H1 (cell line): ENCODE measurements around the gene RALGAPA2. TPM values are rescaled to one million over a fixed set of nuclear protein-coding genes. Genes with fewer than 3 reads are reported as not detected.

Experiments used
- ASH2L ChIP-seq: fragments of 200-600, 300-600 bp; sonication (generic); IDR thresholded peaks from one replicate; pipeline ENCODE4 v1.7.1; 2017; ENCODE audit warnings: low read length
- CBX5 ChIP-seq: fragments of 300-800, 300-1000 bp; sonication (generic); IDR thresholded peaks from 2 replicates; pipeline ENCODE4 v1.7.1; 2016; ENCODE audit warnings: antibody characterized with exemption, low read length, low read depth
- FOSL1 ChIP-seq: IDR thresholded peaks from 2 replicates; pipeline ENCODE4 v1.6.1; 2011; ENCODE audit warnings: mild to moderate bottlenecking, low read depth, low read length, moderate library complexity; ENCODE audit not compliant: insufficient read depth
- POLR2A ChIP-seq, 2 experiments: IDR thresholded peaks; 1 replicate in 1 of 2; 2 replicates in 1 of 2; pipeline ENCODE4 v1.6.1; 2011; ENCODE audit warnings: low read depth in 2 of 2, low read length in 2 of 2, mild to moderate bottlenecking in 2 of 2; ENCODE audit errors: control extremely low read depth in 1 of 2
- RFX5 ChIP-seq: IDR thresholded peaks from 2 replicates; pipeline ENCODE4 v1.6.1; 2011; ENCODE audit warnings: low read depth, low read length, improper control_type of control experiment, borderline replicate concordance
- TBP ChIP-seq: IDR thresholded peaks from 2 replicates; pipeline ENCODE4 v1.6.1; 2011; ENCODE audit warnings: low read depth, low read length, improper control_type of control experiment
- TEAD4 ChIP-seq: IDR thresholded peaks from 2 replicates; pipeline ENCODE4 v1.6.1; 2012; ENCODE audit warnings: low read depth, low read length, inconsistent platforms, mixed read lengths
- USF2 ChIP-seq: IDR thresholded peaks from 2 replicates; pipeline ENCODE4 v1.6.1; 2011; ENCODE audit warnings: low read length, improper control_type of control experiment
- polyA plus RNA-seq, 7 experiments: library from polyadenylated mRNA; depleted of rRNA in 3 of 7; stranded (reverse) in 5 of 7; unstranded in 2 of 7; fragments of >200 nt in 5 of 7; fragments of 200-250 nt in 2 of 7; gene quantifications; 1 replicate in 5 of 7; 2 replicates in 1 of 7; 4 replicates in 1 of 7; pipeline versions ENCODE4 v1.2.1 to v1.2.3, GENCODE V29; 2011 to 2013; ENCODE audit warnings: missing spikeins in 2 of 7, mixed read lengths in 2 of 7
- total RNA-seq: library from RNA; stranded (reverse); fragmentation: NEBNext Ultra II Directional; extraction: Animal tissue kit (Norgen Biotek cat#: 25700); gene quantifications from 2 replicates; pipeline ENCODE4 v1.2.1, GENCODE V29; 2021

The RALGAPA2 gene
- total and polyA plus RNA-seq, 2 of the 8 experiments (the other 6 are each of a cell fraction or from before 2014, with no cell fraction given): 5.1 to 25.5 TPM

- TF ChIP-seq USF2: no peak
- TF ChIP-seq ASH2L: no peak
- no peak for TF ChIP-seq CBX5
- no peak for TF ChIP-seq RFX5
- no peak for TF ChIP-seq POLR2A (IDR thresholded peaks at IDR 0.05; ENCODE audit: control extremely low read depth in 1 of 2, low read depth in 2 of 2, low read length in 2 of 2)
- TF ChIP-seq TBP: no peak
- no peak for TF ChIP-seq FOSL1
- TF ChIP-seq TEAD4: no peak
Observed at GRCh38 chr20:20690676-20691476, 21.6 kb downstream of the RALGAPA2 start (continued).
